Neutrophil (primary cell): ENCODE results near the gene HOXD10.
A peak's percentile ranks its signal among the peaks of the same experiment; 100 is the strongest.

Experiments used
- H3K27ac ChIP-seq: fragments of 200-600 bp; sonication (generic); 2 replicates; pipeline ENCODE4 v1.5.1; 2016; ENCODE audit warnings: mild to moderate bottlenecking, moderate library complexity
- H3K27me3 ChIP-seq: fragments of 200-600 bp; sonication (generic); 2 replicates; pipeline ENCODE4 v1.6.0; 2016; ENCODE audit warnings: mild to moderate bottlenecking
- H3K36me3 ChIP-seq: fragments of 200-600 bp; sonication (generic); 2 replicates; pipeline ENCODE4 v1.5.1; 2017
- H3K4me1 ChIP-seq, 2 experiments: fragments of 200-600 bp in 1 of 2; sonication (generic) in 1 of 2; 1 replicate in 1 of 2; 2 replicates in 1 of 2; pipeline versions ENCODE4 v1.5.1 to v1.6.1; 2013 to 2016; ENCODE audit warnings: low read depth in 1 of 2, low read length in 1 of 2, mild to moderate bottlenecking in 1 of 2, moderate library complexity in 1 of 2; ENCODE audit not compliant: control insufficient read depth in 1 of 2, insufficient read depth in 1 of 2
- H3K4me3 ChIP-seq, 2 experiments: fragments of 200-600 bp in 1 of 2; sonication (generic) in 1 of 2; 1 replicate in 1 of 2; 2 replicates in 1 of 2; pipeline ENCODE4 v1.5.1; 2013 to 2016; ENCODE audit warnings: low read depth in 1 of 2, low read length in 1 of 2, mild to moderate bottlenecking in 1 of 2, moderate library complexity in 1 of 2
- H3K9me3 ChIP-seq: fragments of 200-600 bp; sonication (generic); 2 replicates; pipeline ENCODE4 v1.5.1; 2016
- CTCF ChIP-seq: fragments of 200-600 bp; sonication (generic); IDR thresholded peaks from 2 replicates; pipeline ENCODE4 v1.5.1; 2016; ENCODE audit warnings: antibody characterized with exemption

Gene HOXD10

DNA sequence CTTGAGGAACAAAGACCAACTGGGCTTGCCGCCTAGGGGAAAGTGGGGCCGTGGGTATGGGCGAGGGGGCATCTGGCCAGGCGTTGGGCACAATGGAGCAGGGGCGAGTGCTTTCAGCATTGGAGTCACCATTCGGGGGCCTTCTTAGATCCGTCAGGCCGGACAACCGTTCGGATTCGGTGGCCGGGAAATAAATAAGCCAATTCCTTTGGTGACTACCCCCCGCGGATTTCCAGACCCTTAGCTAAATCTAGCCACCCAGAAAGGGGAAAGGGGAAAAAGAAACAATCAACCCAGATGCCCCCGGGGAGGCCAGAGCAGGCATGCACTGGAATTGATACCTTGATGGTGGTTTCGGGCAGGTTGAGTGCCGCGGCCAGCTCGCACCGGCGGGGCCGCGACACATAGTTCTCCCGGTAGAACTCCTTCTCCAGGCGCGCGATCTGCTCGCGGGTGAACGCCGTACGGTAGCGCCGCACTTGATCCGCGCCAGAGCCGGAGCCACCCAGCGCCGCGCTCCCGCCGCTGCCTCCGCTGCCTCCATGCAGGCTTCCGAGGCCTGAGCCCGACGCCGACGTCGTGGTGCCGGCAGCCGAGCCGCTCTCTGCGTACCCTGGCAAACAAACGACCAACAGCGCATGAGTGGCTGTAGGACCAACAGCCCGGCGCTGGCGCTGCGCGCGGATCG, 34.6 kb upstream of the HOXD10 start:
- H3K27ac ChIP-seq: no peak overlapping the region
- peaks cover 73 to 76% of the 10 kb centered on the region in 2 experiments for H3K4me1 ChIP-seq
- H3K9me3 ChIP-seq: peaks cover 9% of the 10 kb centered on the region
- TF ChIP-seq CTCF: no peak
- H3K4me3 ChIP-seq: peak overlapping the region; percentile 5 to 23
- H3K36me3 ChIP-seq: no peaks in the 10 kb centered on the region
- H3K27me3 ChIP-seq: peaks cover 100% of the 10 kb centered on the region

GRCh38 chr2:176082525-176082823, 34.1 kb upstream of the HOXD10 start:
- Histone ChIP-seq H3K4me3 (peak overlapping the region; percentile 5 to 23), H3K27ac (no peak overlapping the region), H3K27me3 (peaks cover 100% of the 10 kb centered on the region), H3K36me3 (no peaks in the 10 kb centered on the region), H3K9me3 (peaks cover 9% of the 10 kb centered on the region), H3K4me1 (peaks cover 73 to 76% of the 10 kb centered on the region in 2 experiments)
- TF ChIP-seq CTCF: no peak

DNA sequence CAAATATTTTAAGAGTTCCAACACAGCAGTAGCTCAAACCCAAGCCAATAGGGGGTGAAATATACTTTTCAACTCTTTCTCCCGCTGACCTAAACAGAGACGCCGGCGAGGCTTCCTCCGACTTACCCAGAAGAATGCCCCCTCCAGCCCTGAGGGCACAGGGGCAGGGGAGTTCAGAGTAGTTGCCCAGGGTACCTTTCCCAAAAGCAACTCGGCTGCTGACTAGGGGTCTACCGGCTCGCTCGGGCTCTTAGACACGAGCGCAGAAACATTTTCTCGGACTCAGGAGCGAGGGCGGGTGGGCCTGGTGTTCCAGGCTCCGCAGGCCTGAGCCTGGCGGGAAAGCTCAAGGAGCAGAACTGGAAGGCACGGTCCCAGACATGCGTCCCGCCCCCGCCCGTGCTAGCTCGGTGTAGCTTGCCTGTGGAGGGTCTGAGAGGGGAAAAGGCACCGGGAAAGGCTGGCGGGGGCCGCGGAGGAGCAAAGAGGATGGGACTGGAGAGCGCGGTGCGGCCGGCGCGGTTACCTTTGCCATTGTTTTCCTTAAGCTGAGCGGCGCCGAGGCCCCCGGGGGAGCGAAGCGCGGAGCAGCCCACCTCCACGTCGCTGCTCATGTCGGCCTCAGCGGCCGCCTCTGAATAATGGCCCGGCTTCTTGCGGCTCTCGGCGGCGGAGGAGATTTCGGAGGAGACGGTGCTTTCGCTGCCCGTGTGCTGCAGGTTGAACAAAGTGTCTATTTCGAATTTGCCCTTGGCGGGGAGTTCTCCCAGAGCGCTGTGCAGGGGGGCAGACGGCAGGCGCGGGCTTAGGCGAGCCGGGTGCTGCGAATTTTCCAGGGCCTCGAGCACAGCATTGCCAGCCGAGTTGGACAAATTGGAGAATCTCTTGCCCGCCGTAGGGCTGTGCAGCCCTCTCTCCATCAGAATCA, 33.5 kb upstream of the HOXD10 start:
- Histone ChIP-seq H3K9me3 (peaks cover 9% of the 10 kb centered on the region), H3K4me1 (peaks cover 78 to 81% of the 10 kb centered on the region in 2 experiments), H3K4me3 (peak overlapping the region in 1 of 2 experiments; percentile 8), H3K27ac (no peak overlapping the region), H3K27me3 (peaks cover 100% of the 10 kb centered on the region), H3K36me3 (no peaks in the 10 kb centered on the region)
- TF ChIP-seq CTCF: no peak

GRCh38 chr2:176083796-176084261, 32.7 kb upstream of the HOXD10 start, which contains the start of gene EVX2:
Gene EVX2 (minus strand): TSS chr2:176083962. CDS start chr2:176083776, 186 bp downstream.
- TF ChIP-seq CTCF: no peak
- Histone ChIP-seq H3K27ac (no peak within 1 kb of the TSS), H3K27me3 (peaks cover 100% of the 10 kb centered on the region), H3K4me3 (peak within 1 kb of the TSS; percentile 17 to 20), H3K9me3 (peaks cover 9% of the 10 kb centered on the region), H3K4me1 (peaks cover 78 to 81% of the 10 kb centered on the region in 2 experiments), H3K36me3 (no peaks in the 10 kb centered on the region)

GRCh38 chr2:176084611-176085119, 31.9 kb upstream of the HOXD10 start:
- Histone ChIP-seq H3K27ac (no peak overlapping the region), H3K4me1 (peaks cover 70 to 72% of the 10 kb centered on the region in 2 experiments), H3K4me3 (peak overlapping the region; percentile 17 to 20), H3K27me3 (peaks cover 100% of the 10 kb centered on the region), H3K9me3 (peaks cover 9% of the 10 kb centered on the region), H3K36me3 (no peaks in the 10 kb centered on the region)
- no peak for TF ChIP-seq CTCF
